ENCODE measurements around the gene PLEKHG3.

DNA sequence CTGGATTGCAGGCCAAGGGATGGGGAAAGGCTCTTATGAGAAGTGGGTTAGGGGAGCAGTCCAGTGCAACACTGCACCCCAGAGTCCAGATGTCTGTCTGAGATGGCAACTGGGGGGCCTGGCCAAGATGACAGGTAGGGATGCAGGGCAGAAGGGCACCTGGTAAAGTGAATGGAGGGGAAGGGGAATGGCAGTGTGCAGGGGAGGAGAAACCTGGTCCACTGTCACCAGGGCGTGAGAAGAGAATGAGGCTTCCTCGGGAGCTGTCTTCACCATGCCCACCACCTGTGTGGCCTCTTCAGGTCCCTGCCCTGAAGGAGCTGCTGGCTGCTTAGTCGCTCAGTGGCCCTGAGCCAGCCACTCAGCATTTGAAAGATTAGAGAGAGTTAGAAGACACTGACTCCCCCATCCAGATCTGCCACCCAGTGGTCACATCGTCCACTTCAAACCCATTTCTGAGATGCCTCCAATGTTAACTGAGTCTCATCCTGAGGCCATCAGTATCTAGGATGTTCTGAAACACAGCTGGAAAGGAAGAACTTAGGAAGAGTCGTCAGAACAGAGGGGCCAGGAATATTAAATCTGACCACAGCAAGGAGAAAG, 57.3 kb downstream of the PLEKHG3 start:
- TF ChIP-seq, protein P1, sequence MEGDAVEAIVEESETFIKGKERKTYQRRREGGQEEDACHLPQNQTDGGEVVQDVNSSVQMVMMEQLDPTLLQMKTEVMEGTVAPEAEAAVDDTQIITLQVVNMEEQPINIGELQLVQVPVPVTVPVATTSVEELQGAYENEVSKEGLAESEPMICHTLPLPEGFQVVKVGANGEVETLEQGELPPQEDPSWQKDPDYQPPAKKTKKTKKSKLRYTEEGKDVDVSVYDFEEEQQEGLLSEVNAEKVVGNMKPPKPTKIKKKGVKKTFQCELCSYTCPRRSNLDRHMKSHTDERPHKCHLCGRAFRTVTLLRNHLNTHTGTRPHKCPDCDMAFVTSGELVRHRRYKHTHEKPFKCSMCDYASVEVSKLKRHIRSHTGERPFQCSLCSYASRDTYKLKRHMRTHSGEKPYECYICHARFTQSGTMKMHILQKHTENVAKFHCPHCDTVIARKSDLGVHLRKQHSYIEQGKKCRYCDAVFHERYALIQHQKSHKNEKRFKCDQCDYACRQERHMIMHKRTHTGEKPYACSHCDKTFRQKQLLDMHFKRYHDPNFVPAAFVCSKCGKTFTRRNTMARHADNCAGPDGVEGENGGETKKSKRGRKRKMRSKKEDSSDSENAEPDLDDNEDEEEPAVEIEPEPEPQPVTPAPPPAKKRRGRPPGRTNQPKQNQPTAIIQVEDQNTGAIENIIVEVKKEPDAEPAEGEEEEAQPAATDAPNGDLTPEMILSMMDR (conservative IDR thresholded peaks at IDR 0.05 in 1 of 2, IDR thresholded peaks at IDR 0.05 in 1 of 2; ENCODE audit: extremely low read depth in 1 of 2, insufficient read depth in 1 of 2, low read depth in 1 of 2, low read length in 2 of 2): peak; percentile 2 to 38
- no peak for TF ChIP-seq EZH2 (IDR thresholded peaks at IDR 0.05; ENCODE audit: borderline replicate concordance, low read length)
